ENCODE data around the gene GABRE.

Gene GABRE

DNA sequence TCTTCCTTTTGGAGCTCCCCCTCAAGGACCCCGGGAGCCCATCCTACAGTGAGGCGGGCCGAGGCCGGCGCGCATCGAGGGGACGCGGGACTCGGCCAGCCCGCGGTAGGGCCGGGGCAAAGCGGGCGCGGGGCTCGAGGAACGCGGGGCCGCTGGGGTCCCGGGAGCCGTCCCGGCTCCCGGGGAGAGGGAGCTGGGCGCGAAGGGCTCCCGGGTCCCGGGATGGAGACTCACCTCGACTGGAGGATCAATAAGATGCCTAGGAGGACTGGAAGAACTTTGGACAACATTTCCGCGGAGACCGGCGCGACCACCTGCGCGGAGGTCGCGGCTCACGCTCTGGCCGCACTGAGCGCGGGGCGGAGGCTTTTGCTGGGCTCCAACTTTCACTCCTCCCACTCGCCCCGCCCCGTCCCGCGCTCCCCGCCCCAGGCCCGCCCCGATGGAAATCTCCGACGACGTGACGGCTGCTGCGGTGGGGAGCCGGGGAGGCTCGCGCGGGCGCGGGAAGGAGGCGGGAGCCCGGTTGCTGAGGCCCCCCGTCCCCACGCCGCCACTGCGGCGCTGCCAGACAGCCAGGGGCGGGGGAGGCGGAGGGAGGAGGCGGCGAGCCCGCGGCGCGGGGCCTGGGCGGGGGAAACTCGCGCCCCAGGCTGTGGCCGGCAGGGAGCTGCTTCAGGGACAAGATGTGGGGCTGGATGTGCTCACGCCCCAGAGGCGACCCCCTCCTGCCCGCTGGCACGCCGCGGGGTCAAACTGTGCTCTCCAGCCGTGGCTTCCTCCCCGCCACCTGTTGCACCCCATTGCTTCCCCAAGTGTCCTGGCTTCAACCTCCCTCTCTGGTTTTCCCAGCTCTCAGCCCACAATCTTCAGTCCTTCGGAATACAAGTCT lies at the start of gene GABRE:
Gene GABRE, minus strand, starts transcription at position 341 of the 892 bp plus-strand sequence. Its CDS starts 51 bp downstream, at position 290.
- DNase-seq = no peak

GRCh38 chrX:152020888-152021287 lies 46.4 kb upstream of the GABRE start:
- DNase-seq = no peak

DNA sequence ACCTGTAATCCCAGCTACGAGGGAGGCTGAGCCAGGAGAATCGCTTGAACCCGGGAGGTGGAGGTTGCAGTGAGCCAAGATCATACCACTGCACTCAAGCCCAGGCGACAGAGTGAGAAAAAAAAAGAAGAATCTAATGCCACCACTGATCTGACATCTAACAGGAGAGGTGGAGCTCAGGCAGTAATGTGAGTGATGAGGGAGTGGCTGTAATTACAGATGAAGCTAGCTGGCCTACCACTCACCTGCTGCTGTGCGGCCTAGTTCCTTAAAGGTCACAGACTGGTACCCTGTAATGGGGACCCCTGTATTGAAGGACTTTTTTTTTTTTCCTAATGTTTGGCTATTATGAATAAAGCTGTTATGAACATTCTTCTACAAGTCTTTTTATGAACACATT lies 25.3 kb upstream of the GABRE start:
- DNase-seq = no peak

GRCh38 chrX:151997539-151997938 lies 23.1 kb upstream of the GABRE start:
- DNase-seq = no peak

DNA sequence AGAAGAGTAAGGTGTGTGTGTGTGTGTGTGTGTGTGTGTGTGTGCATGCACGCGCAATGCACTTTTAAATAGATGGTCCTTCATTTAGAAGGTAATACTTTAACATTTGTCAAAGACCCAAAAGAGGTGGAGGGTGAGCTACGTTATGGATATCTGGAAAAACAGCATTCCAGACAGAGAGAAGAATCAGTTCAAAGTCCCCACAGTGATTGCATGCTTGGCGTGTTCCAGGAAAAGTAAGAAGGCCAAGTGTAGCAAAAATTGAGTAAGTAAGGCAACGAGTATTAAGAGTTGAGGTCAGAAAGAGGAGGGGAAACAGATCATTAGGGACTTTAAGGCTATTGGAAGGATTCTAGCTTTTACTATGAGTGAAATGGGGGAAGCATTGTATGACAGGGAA lies 21.9 kb upstream of the GABRE start:
- no peak for DNase-seq

- no peak for DNase-seq
Measured at GRCh38 chrX:151994476-151994875, 20.0 kb upstream of the GABRE start.

DNA sequence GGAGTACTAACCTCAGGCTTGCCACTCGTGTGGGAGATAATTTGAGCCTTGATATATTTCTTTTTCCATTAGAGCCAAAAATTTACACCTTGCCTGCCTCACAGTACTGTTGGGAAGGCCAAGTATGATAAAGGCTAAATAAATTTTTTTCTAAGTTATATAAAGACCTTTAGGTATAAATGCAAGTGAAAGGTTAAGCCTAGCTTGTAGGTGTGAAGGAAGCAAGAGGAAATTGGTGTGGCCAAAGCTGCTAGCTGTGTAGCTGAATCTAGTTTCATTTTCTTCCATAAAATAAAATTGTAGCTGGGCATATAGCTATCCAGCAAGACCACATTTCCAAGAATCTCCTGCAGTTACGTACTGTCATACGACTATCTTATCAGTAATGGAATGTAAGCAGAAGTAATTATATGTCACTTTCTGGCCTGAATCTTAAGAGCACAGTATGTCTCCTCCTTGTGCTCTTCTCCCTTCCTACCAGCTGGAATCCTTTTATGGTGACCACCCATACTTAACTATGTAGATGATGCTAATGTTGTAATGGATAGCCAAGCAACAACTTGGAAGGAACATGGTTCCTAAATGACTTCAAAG lies 14.3 kb upstream of the GABRE start:
- DNase-seq = no peak

DNA sequence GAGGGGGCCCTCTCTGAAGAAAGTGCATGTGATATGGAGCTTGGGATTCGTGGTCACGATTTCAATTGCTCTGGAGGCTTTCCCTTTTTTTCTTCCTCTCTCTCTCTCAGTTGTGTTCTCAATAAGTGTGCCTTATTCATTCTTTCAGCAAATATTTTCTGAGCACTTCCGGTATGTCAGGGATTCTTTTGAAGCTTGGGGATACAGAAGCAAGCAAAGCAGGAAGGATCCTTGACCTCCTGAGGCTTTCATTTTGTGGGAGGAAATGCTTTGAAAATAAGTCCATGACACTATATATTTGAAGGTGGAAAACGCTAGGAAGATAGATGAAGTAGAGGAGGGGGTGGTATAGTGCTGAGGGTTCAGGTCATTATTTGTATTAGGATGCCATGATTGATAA lies 12.6 kb upstream of the GABRE start:
- no peak for DNase-seq

DNA sequence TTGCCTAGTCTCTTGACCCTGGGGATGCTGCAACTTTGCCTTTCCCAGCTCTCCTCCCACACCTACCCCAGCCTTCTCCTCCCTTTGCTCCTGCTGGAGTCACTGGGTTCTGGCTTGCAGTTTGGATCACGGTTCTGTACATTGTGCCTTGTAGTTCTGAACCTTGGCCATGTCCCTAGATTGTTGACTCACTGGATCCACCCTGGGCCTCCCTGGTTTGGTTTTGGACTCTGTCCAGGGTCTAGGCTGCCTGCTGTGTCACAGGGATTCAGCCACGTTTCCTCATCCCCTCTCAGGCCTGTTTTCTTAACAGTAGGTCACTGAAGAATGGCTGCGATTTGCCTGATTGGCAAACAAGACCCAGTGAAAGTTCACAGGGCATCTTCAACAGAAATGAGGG lies 11.5 kb upstream of the GABRE start:
- no peak for DNase-seq

DNA sequence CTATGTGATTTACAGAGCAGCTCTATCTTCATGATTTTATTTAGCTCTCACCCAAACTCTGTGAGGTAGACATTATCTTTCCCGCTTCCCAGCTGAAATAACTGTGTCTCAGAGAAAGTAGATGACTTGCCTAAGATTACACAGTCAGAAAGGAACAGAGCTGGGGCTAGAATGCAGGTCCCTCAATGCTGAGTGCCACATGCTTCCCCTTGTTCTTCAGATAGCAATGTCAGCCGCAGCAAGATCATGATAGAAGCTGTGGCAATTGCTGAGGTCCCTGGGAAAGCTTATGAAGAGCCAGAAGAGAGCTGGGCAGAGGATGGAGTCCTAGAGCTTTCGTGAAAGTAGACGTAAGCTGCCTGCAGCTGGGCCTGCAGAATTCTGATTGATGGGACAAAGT lies 11.1 kb upstream of the GABRE start:
- DNase-seq = no peak

DNA sequence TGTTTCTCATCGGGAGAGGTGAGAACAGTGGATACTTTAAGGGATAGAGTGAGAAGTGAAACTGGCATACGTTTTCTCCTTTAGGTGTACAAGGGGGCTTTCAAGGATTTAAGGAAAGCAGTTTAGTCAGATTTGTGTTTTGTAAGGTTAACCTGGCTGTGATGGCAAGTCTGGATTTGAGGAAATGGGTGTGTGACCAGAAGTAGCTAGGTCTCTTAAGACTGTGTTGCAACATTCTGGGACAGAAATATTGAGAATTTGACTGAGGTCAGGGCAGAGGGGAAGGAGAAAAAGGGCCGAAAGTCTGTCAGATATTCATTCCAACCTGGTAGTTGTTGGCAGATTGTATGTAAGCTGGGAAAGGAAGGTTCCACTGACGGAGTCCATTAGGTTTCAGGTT lies 10.4 kb upstream of the GABRE start:
- no peak for DNase-seq

DNA sequence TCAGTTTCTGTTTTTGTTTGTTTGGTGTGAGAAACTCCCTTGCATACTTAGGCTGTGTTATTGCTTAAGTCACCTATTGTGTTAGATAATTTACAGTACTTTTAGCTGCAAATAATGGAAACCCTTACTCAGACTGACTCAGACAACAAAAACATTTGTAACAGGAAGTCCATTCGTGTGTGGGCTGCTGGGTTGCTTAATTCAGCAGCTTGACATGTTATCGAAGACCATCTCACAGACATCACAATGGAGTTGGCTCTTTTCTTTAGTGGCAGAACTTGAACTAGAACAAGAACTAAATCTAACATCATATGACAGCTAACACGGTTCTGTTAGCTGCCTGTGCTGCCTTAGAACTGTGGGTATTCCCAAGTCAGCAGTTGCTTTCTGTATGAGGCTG lies 9.9 kb upstream of the GABRE start:
- DNase-seq = no peak

GRCh38 chrX:151983186-151983585 lies 8.7 kb upstream of the GABRE start:
- DNase-seq = no peak

GRCh38 chrX:151982222-151982621 lies 7.7 kb upstream of the GABRE start:
- DNase-seq = no peak

- no peak for DNase-seq
Measured at GRCh38 chrX:151981129-151981528, 6.7 kb upstream of the GABRE start.

DNA sequence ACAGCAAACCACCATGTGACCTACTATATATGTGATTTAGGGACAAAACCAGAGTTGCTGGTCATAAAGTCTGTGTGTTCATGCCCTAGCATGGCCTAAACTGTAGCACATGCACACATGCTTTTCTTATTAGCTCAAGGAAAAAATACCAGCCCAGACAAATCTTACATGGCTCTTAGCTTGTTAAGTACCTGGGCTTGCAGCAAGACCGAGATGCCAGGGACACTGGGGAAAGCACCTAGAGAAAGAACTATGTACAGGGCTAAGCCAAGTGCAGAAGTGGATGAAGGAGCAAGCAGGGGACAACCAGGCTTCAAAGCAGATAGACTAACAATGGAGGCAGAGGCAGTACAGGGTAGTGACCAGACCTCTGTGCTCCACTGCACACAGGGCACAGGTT lies 3.4 kb upstream of the GABRE start:
- no peak for DNase-seq

DNA sequence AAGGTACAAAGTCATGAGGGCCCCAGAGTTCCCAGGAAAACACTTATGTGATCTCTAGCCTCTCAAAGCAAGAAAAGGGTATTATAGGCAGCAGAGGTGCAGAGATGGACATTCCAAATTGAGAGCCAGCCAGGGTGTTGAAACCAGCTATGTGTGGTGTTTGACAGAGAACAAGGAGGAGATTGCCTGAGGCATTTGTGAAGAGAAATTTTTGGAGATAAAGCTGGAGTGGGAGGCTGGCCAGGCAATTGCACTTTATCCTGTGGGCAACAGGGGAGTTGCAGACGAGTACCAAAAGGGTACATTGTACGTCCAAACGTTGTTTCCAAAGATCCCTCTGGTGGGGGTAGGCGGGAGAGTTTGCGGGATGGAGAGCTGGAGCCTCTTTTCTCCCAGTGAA lies 2.5 kb upstream of the GABRE start:
- no peak for DNase-seq

DNA sequence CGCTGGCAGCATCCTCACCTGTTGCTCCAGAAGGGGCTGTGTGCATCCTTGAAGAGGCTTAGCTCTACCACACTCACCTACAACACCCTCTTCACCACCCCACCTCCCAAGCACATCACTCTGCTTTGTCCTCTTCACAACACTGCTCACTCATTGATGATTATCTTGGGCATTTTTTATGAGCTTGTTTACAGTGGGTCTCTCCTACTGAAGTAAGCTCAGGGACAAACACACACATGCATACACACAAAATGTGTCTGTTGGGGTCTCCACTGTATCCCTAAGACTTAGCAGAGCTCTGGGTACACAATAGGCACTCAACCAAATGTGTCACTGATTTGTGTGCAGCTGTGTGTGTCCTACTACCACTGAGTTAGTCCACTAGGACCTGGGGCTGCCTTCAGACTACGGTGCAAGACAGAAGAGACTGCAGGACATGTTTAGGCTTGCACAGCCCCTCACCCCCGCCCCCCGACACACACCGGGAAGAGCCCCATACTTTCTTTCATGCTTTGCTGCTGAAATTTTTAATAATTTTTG lies 1.3 kb upstream of the GABRE start:
- no peak for DNase-seq

GRCh38 chrX:151975228-151975593 lies 735 bp upstream of the GABRE start:
- DNase-seq = no peak

GRCh38 chrX:151973851-151974335 lies 583 bp downstream of the GABRE start:
- no peak for DNase-seq

- DNase-seq = no peak
Measured at GRCh38 chrX:151973060-151973661, 1.3 kb downstream of the GABRE start.

DNA sequence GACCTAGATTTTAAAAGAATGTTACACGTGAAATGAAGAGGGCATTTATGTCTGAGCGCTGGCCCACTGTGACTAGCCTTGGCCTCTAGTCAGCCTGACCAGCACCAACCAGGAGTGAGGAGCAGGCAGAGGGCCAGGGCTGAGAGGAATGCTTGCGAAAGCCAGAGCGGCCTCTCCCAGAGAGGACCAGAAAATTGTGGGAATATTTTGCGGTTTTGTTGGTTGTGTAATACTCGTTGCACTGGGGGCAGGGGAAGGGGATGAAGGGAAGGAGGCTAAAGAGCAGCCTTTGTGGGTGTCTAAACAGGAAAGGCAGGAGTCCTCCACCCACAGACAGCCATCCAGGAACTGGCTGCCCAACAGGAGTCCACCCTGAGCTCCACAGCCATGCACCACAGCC lies 3.8 kb downstream of the GABRE start:
- DNase-seq = no peak

GRCh38 chrX:151970027-151970426 lies 4.4 kb downstream of the GABRE start:
- DNase-seq = no peak

DNA sequence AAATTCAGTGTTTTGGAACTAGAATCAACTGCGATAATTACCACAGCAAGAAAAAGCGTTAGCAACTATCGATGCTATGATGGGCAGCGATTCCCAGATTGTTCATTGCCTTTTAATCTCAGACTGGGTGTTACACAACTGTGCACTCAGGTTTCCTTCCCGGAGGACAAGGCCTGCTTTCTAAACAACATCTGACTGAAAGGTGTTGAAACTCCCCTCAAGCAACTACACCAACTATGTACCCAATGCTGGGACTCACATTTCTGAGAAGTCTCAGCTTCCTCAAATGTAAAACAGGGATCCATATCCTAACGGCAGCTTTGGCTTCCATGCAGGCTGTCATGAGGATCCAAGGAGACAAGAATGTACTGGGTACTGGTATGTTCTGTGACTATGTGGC lies 8.2 kb downstream of the GABRE start:
- DNase-seq = no peak
